CD14-positive monocyte (primary cell): ENCODE measurements around the gene LRRTM1. TPM values are rescaled to one million over a fixed set of nuclear protein-coding genes. Genes with fewer than 3 reads are reported as not detected.

Experiments used
- DNase-seq, 3 donors: peaks; one replicate each; pipeline ENCODE4 v3.0.0-alpha.2; 2011 to 2022
- H2AFZ ChIP-seq: 2 replicates; pipeline ENCODE4 v1.6.0; 2012; ENCODE audit warnings: mild to moderate bottlenecking, low read depth, low read length, inconsistent platforms; ENCODE audit not compliant: insufficient read depth, poor library complexity, severe bottlenecking
- H3K27ac ChIP-seq, 2 donors: 1 replicate in 1 of 2; 2 replicates in 1 of 2; pipeline ENCODE4 v1.5.1; 2012 to 2013; ENCODE audit warnings: low read length in 2 of 2, control low read depth in 1 of 2, inconsistent platforms in 1 of 2, low read depth in 1 of 2, mild to moderate bottlenecking in 1 of 2
- H3K27me3 ChIP-seq, 2 donors: one replicate each; pipeline versions ENCODE4 v1.6.0 to v1.6.1; 2011 to 2013; ENCODE audit warnings: low read length in 2 of 2; ENCODE audit not compliant: control insufficient read depth in 2 of 2, insufficient read depth in 2 of 2
- H3K36me3 ChIP-seq, 2 donors: replicated peaks in 1 of 2; 1 replicate in 1 of 2; 2 replicates in 1 of 2; pipeline versions ENCODE4 v1.5.1 to v1.6.1; 2012 to 2013; ENCODE audit warnings: low read length in 2 of 2, control low read depth in 1 of 2, inconsistent platforms in 1 of 2, mild to moderate bottlenecking in 1 of 2; ENCODE audit not compliant: insufficient read depth in 2 of 2, control insufficient read depth in 1 of 2
- H3K4me1 ChIP-seq, 2 donors: 1 replicate in 1 of 2; 2 replicates in 1 of 2; pipeline versions ENCODE4 v1.5.1 to v1.6.1; 2012 to 2013; ENCODE audit warnings: low read length in 2 of 2, control low read depth in 1 of 2, inconsistent platforms in 1 of 2, mild to moderate bottlenecking in 1 of 2, moderate library complexity in 1 of 2; ENCODE audit not compliant: insufficient read depth in 2 of 2, control insufficient read depth in 1 of 2
- H3K4me2 ChIP-seq: replicated peaks from 2 replicates; pipeline ENCODE3; 2012; ENCODE audit warnings: low read length, moderate library complexity, mild to moderate bottlenecking; ENCODE audit not compliant: poor library complexity, severe bottlenecking; ENCODE audit errors: extremely low read depth
- H3K4me3 ChIP-seq, 3 experiments: fragments of 200-600 bp in 1 of 3; sonication (generic) in 1 of 3; replicated peaks in 1 of 3; 1 replicate in 2 of 3; 2 replicates in 1 of 3; pipeline ENCODE4 v1.5.1; 2011 to 2013; ENCODE audit warnings: low read length in 3 of 3, mild to moderate bottlenecking in 3 of 3, control low read depth in 2 of 3, low read depth in 2 of 3, inconsistent platforms in 1 of 3, moderate library complexity in 1 of 3
- H3K79me2 ChIP-seq: 2 replicates; pipeline ENCODE4 v1.6.0; 2012; ENCODE audit warnings: mild to moderate bottlenecking, control low read depth, inconsistent platforms, low read length, moderate library complexity; ENCODE audit not compliant: insufficient read depth
- H3K9ac ChIP-seq: 2 replicates; pipeline ENCODE4 v1.6.0; 2017; ENCODE audit warnings: low read length, mild to moderate bottlenecking; ENCODE audit not compliant: insufficient read depth, poor library complexity, severe bottlenecking
- H3K9me3 ChIP-seq, 2 donors: replicated peaks in 1 of 2; 1 replicate in 1 of 2; 2 replicates in 1 of 2; pipeline versions ENCODE4 v1.5.1 to v1.6.1; 2012 to 2013; ENCODE audit warnings: low read length in 2 of 2, control low read depth in 1 of 2; ENCODE audit not compliant: control insufficient read depth in 1 of 2, insufficient read depth in 1 of 2
- H4K20me1 ChIP-seq: 2 replicates; pipeline ENCODE4 v1.6.0; 2012; ENCODE audit warnings: mild to moderate bottlenecking, low read length, control low read depth, moderate library complexity; ENCODE audit not compliant: insufficient read depth
- H3K27ac Mint-ChIP-seq, 7 donors: one replicate each; pipeline ENCODE4 v1.8.0; 2020; ENCODE audit warnings: mild to moderate bottlenecking in 7 of 7, mixed read lengths in 7 of 7, moderate library complexity in 6 of 7, inconsistent platforms in 2 of 7
- H3K27me3 Mint-ChIP-seq, 3 donors: one replicate each; pipeline ENCODE4 v1.8.0; 2021 to 2022; ENCODE audit warnings: low read depth in 3 of 3, mild to moderate bottlenecking in 3 of 3, mixed read lengths in 3 of 3, moderate library complexity in 3 of 3, inconsistent platforms in 1 of 3
- H3K36me3 Mint-ChIP-seq, 2 donors: one replicate each; pipeline ENCODE4 v1.8.0; 2020; ENCODE audit warnings: mixed read lengths in 2 of 2, inconsistent platforms in 1 of 2, mild to moderate bottlenecking in 1 of 2
- H3K4me1 Mint-ChIP-seq: one replicate; pipeline ENCODE4 v1.8.0; 2020; ENCODE audit warnings: mild to moderate bottlenecking, mixed read lengths
- H3K4me3 Mint-ChIP-seq, 2 donors: one replicate each; pipeline ENCODE4 v1.8.0; 2020; ENCODE audit warnings: mild to moderate bottlenecking in 2 of 2, mixed read lengths in 2 of 2, moderate library complexity in 1 of 2
- H3K9me3 Mint-ChIP-seq, 7 donors: one replicate each; pipeline ENCODE4 v1.8.0; 2020 to 2022; ENCODE audit warnings: mixed read lengths in 7 of 7, mild to moderate bottlenecking in 6 of 7, moderate library complexity in 6 of 7, inconsistent platforms in 2 of 7
- WGBS: methylation state at CpG from one replicate; pipeline ENCODE4 v1.1.5; 2013; ENCODE audit warnings: missing lambda C conversion rate; ENCODE audit not compliant: insufficient coverage; 5-methylcytosine and 5-hydroxymethylcytosine counted together
- intact Hi-C, 2 donors: fragments of 100-400 bp; cut with micrococcal nuclease; formaldehyde crosslinking; loops; one replicate each; pipeline versions ENCODE4 v1.15.0 to v1.15.1; 2023
- polyA plus RNA-seq, 3 donors: library from polyadenylated mRNA; depleted of rRNA in 1 of 3; unstranded in 2 of 3; stranded (reverse) in 1 of 3; fragments of 300-500 nt in 2 of 3; fragments of >200 nt in 1 of 3; fragmentation: Illumina TruSeq in 2 of 3; gene quantifications; 1 replicate in 2 of 3; 2 replicates in 1 of 3; pipeline ENCODE4 v1.2.3, GENCODE V29; 2012 to 2021
- TF ChIP-seq, protein P1 (sequence below): fragments of 200-600 bp; IDR thresholded peaks from one replicate; pipeline ENCODE4 v1.8.0; 2022; ENCODE audit warnings: antibody characterized with exemption, mild to moderate bottlenecking

LRRTM1 gene
- polyA plus RNA-seq, 3 donors, result not detected

DNA sequence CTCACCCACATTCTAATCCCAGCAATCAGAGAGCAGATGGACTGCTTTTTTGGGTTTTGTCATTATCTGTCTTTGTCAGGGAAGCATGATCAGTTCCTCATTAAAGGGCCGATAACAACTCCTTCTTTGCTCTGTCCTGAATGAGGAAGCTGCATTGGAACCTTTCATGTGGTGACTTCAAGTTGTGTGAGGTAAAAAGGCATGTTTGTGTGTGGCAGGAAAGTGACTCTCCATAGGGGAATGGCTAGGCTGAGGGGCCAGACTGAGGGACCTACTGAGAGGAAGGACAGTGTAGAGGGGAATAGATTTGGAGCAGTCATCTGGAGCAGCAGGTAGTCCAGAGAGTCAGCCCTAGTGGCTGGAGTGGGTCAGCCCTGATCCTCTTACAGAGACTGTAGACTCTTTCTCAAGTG is 23.6 kb upstream of the LRRTM1 start:
- no peak overlapping the region for H3K27ac Mint-ChIP-seq
- Histone ChIP-seq H2AFZ (no peak overlapping the region), H3K79me2 (no peaks in the 10 kb centered on the region), H3K9me3 (no peaks in the 10 kb centered on the region), H3K4me2 (no peak overlapping the region), H3K27me3 (peaks cover 14 to 16% of the 10 kb centered on the region in 2 donors), H4K20me1 (no peaks in the 10 kb centered on the region), H3K4me3 (no peak overlapping the region), H3K27ac (no peak overlapping the region), H3K4me1 (no peaks in the 10 kb centered on the region), H3K36me3 (no peaks in the 10 kb centered on the region), H3K9ac (no peak overlapping the region)
- DNase-seq, result no peak
- peaks cover 0 to 2% (median 0%) of the 10 kb centered on the region in 7 donors for H3K9me3 Mint-ChIP-seq
- no peaks in the 10 kb centered on the region for H3K36me3 Mint-ChIP-seq
- WGBS, result 0% methylated on average over 1 of the region's 1 CpG
- H3K27me3 Mint-ChIP-seq, result peaks cover 0 to 4% (median 1%) of the 10 kb centered on the region in 3 donors
- intact Hi-C loops, result no loop called here
- TF ChIP-seq, protein P1, sequence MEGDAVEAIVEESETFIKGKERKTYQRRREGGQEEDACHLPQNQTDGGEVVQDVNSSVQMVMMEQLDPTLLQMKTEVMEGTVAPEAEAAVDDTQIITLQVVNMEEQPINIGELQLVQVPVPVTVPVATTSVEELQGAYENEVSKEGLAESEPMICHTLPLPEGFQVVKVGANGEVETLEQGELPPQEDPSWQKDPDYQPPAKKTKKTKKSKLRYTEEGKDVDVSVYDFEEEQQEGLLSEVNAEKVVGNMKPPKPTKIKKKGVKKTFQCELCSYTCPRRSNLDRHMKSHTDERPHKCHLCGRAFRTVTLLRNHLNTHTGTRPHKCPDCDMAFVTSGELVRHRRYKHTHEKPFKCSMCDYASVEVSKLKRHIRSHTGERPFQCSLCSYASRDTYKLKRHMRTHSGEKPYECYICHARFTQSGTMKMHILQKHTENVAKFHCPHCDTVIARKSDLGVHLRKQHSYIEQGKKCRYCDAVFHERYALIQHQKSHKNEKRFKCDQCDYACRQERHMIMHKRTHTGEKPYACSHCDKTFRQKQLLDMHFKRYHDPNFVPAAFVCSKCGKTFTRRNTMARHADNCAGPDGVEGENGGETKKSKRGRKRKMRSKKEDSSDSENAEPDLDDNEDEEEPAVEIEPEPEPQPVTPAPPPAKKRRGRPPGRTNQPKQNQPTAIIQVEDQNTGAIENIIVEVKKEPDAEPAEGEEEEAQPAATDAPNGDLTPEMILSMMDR, result no peak
- H3K4me1 Mint-ChIP-seq, result no peaks in the 10 kb centered on the region
- H3K4me3 Mint-ChIP-seq, result no peak overlapping the region

DNA sequence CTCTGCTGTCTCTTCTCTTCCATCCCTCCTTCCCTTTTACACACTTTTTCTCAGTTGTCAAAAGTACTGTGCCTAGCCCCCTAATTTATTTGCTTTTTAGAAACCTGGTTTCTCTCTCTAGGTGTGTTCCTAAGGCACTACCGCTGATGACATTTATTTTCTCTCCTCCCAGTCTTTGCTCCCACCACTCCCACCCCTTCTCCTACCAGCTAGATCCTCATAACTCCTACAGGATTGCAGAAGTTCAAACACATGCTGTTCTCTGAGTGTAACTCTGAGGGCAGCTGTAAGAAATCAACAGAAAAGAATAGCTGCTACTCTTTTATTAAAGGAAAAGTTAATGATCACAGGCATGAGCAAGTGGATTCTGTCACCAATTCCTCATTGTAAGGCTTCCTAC is 22.3 kb upstream of the LRRTM1 start:
- WGBS, result no CpG with 5 or more reads among the region's 1 CpG
- Mint-ChIP-seq H3K27me3 (peaks cover 4 to 8% (median 5%) of the 10 kb centered on the region in 3 donors), H3K9me3 (peaks cover 0 to 2% (median 0%) of the 10 kb centered on the region in 7 donors), H3K27ac (no peak overlapping the region), H3K4me3 (no peak overlapping the region), H3K4me1 (no peaks in the 10 kb centered on the region), H3K36me3 (no peaks in the 10 kb centered on the region)
- no peaks in the 10 kb centered on the region for H3K4me1 ChIP-seq
- H3K27me3 ChIP-seq, result peaks cover 21 to 26% of the 10 kb centered on the region in 2 donors
- H3K36me3 ChIP-seq, result no peaks in the 10 kb centered on the region
- H2AFZ ChIP-seq, result no peak overlapping the region
- TF ChIP-seq, protein P1, result no peak
- no peak overlapping the region for H3K4me2 ChIP-seq
- intact Hi-C loops, result no loop called here
- H3K4me3 ChIP-seq, result no peak overlapping the region
- no peaks in the 10 kb centered on the region for H4K20me1 ChIP-seq
- H3K27ac ChIP-seq, result no peak overlapping the region
- H3K79me2 ChIP-seq, result no peaks in the 10 kb centered on the region
- no peak for DNase-seq
- H3K9ac ChIP-seq, result no peak overlapping the region
- H3K9me3 ChIP-seq, result no peaks in the 10 kb centered on the region
